GM23338 (cell line): ENCODE data around the gene MEMO1. TPM values are rescaled to one million over a fixed set of nuclear protein-coding genes. Genes with fewer than 3 reads are reported as not detected.

Experiments
- ATAC-seq: fragments of 200-7000 bp; cut with Tn5 transposase; 3 replicates; pipeline ENCODE4 v1.9.1; 2020
- DNase-seq: peaks from one replicate; pipeline ENCODE4 v3.0.0-alpha.2; 2015; ENCODE audit warnings: low spot score
- H2AFZ ChIP-seq: fragments of 200-600 bp; sonication (generic); 2 replicates; pipeline ENCODE4 v1.8.0; 2016; ENCODE audit warnings: antibody characterized with exemption, mild to moderate bottlenecking, moderate library complexity
- H3F3A ChIP-seq: fragments of 200-600 bp; sonication (generic); replicated peaks from 2 replicates; pipeline ENCODE4 v1.8.0; 2017; ENCODE audit warnings: antibody characterized with exemption, mixed run types, low read depth
- H3K27ac ChIP-seq: fragments of 200-600 bp; sonication (generic); 2 replicates; pipeline ENCODE4 v1.6.1; 2016; ENCODE audit warnings: low read depth
- H3K27me3 ChIP-seq: fragments of 200-600 bp; sonication (generic); 2 replicates; pipeline ENCODE4 v1.8.0; 2016; ENCODE audit warnings: mild to moderate bottlenecking, mixed run types, moderate library complexity; ENCODE audit not compliant: insufficient read depth
- H3K36me3 ChIP-seq: fragments of 200-600 bp; sonication (generic); 2 replicates; pipeline ENCODE4 v1.8.0; 2016; ENCODE audit warnings: mild to moderate bottlenecking; ENCODE audit not compliant: insufficient read depth
- H3K4me1 ChIP-seq: fragments of 200-600 bp; sonication (generic); 2 replicates; pipeline ENCODE4 v1.8.0; 2016; ENCODE audit warnings: mild to moderate bottlenecking, moderate library complexity; ENCODE audit not compliant: insufficient read depth
- H3K4me2 ChIP-seq: fragments of 200-600 bp; sonication (generic); 2 replicates; pipeline ENCODE4 v1.7.1; 2017; ENCODE audit warnings: mixed run types
- H3K4me3 ChIP-seq: fragments of 200-600 bp; sonication (generic); 2 replicates; pipeline ENCODE4 v1.6.1; 2016; ENCODE audit warnings: mixed run types
- H3K79me2 ChIP-seq: fragments of 200-600 bp; sonication (generic); replicated peaks from 2 replicates; pipeline ENCODE4 v1.8.0; 2017; ENCODE audit warnings: mild to moderate bottlenecking; ENCODE audit not compliant: insufficient read depth
- H3K9me2 ChIP-seq: fragments of 200-600 bp; sonication (generic); 2 replicates; pipeline ENCODE4 v1.8.0; 2017; ENCODE audit not compliant: insufficient read depth
- H4K20me1 ChIP-seq: fragments of 200-600 bp; sonication (generic); replicated peaks from 2 replicates; pipeline ENCODE4 v1.8.0; 2017; ENCODE audit warnings: mild to moderate bottlenecking; ENCODE audit not compliant: insufficient read depth
- H3K27ac Mint-ChIP-seq: 2 replicates; pipeline ENCODE4 v1.8.0; 2020; ENCODE audit warnings: inconsistent platforms, mild to moderate bottlenecking, moderate library complexity, mixed read lengths
- H3K27me3 Mint-ChIP-seq: 3 replicates; pipeline ENCODE4 v1.8.0; 2022; ENCODE audit warnings: low read depth, mild to moderate bottlenecking, moderate library complexity, mixed read lengths, inconsistent platforms; ENCODE audit not compliant: insufficient read depth, poor library complexity
- H3K36me3 Mint-ChIP-seq: 3 replicates; pipeline ENCODE4 v1.8.0; 2021; ENCODE audit warnings: low read depth, mild to moderate bottlenecking, inconsistent platforms, moderate library complexity, mixed read lengths
- H3K4me1 Mint-ChIP-seq: 3 replicates; pipeline ENCODE4 v1.8.0; 2020; ENCODE audit warnings: mild to moderate bottlenecking, inconsistent platforms, mixed read lengths
- H3K4me3 Mint-ChIP-seq: 3 replicates; pipeline ENCODE4 v1.8.0; 2021; ENCODE audit warnings: moderate library complexity, mild to moderate bottlenecking, inconsistent platforms, mixed read lengths
- H3K9me3 Mint-ChIP-seq: 3 replicates; pipeline ENCODE4 v1.8.0; 2020; ENCODE audit warnings: moderate library complexity, mild to moderate bottlenecking, inconsistent platforms, mixed read lengths
- CREB1 ChIP-seq: fragments of 250-450 bp; sonication (Bioruptor Pico); IDR thresholded peaks from 2 replicates; pipeline ENCODE4 v1.5.0; 2020; ENCODE audit warnings: low read depth, mild to moderate bottlenecking, moderate library complexity
- CTCF ChIP-seq, 2 experiments: fragments of 200-600 bp in 1 of 2; sonication (generic) in 1 of 2; conservative IDR thresholded peaks; 2 replicates each; pipeline versions ENCODE4 v1.5.1 to v1.6.1; 2016 to 2017; ENCODE audit warnings: antibody characterized with exemption in 2 of 2, low read depth in 2 of 2, mild to moderate bottlenecking in 2 of 2, moderate library complexity in 1 of 2
- ETS1 ChIP-seq: IDR thresholded peaks from 2 replicates; pipeline ENCODE4 v1.6.1; 2016; ENCODE audit warnings: antibody characterized with exemption
- EZH2 ChIP-seq: fragments of 200-600 bp; sonication (generic); IDR thresholded peaks from one replicate; pipeline ENCODE4 v1.8.0; 2017; ENCODE audit warnings: antibody characterized with exemption, mild to moderate bottlenecking, low read depth; ENCODE audit not compliant: unreplicated experiment
- EZH2phosphoT487 ChIP-seq: fragments of 200-600 bp; sonication (generic); IDR thresholded peaks from one replicate; pipeline ENCODE4 v1.8.1; 2018; ENCODE audit warnings: antibody characterized with exemption; ENCODE audit not compliant: unreplicated experiment
- JUNB ChIP-seq: IDR thresholded peaks from one replicate; pipeline ENCODE4 v1.6.1; 2016; ENCODE audit warnings: antibody characterized with exemption; ENCODE audit not compliant: unreplicated experiment
- NANOG ChIP-seq: IDR thresholded peaks from 2 replicates; pipeline ENCODE4 v1.6.1; 2016; ENCODE audit warnings: antibody characterized with exemption, borderline replicate concordance
- POLR2AphosphoS5 ChIP-seq: IDR thresholded peaks from 2 replicates; pipeline ENCODE4 v1.6.1; 2016; ENCODE audit warnings: antibody characterized with exemption, low read depth
- STAT1 ChIP-seq: IDR thresholded peaks from one replicate; pipeline ENCODE4 v1.6.1; 2016; ENCODE audit warnings: antibody characterized with exemption; ENCODE audit not compliant: unreplicated experiment
- ZNF114 ChIP-seq: fragments of 250-450 bp; sonication (Bioruptor Pico); IDR thresholded peaks from 2 replicates; pipeline ENCODE4 v1.5.0; 2020; ENCODE audit warnings: mild to moderate bottlenecking, moderate library complexity
- ZNF331 ChIP-seq: fragments of 250-450 bp; sonication (Bioruptor Pico); IDR thresholded peaks from 2 replicates; pipeline ENCODE4 v1.5.0; 2020; ENCODE audit warnings: low read depth, mild to moderate bottlenecking, moderate library complexity
- ZNF462 ChIP-seq: fragments of 250-450 bp; sonication (Bioruptor Pico); IDR thresholded peaks from 2 replicates; pipeline ENCODE4 v1.5.0; 2020; ENCODE audit warnings: mild to moderate bottlenecking, moderate library complexity
- polyA plus RNA-seq: library from polyadenylated mRNA; unstranded; fragments of >200 nt; fragmentation: Nextera tagmentation; extraction: Ambion mirVana; gene quantifications from 2 replicates; pipeline ENCODE4 v1.2.1, GENCODE V29; 2016
- total RNA-seq: library from RNA; depleted of rRNA; stranded (reverse); fragments of >200 nt; shearing (Covaris generic); gene quantifications from 2 replicates; pipeline ENCODE4 v1.2.3, GENCODE V29; 2014
- TF ChIP-seq, protein P1 (sequence below): IDR thresholded peaks from one replicate; pipeline ENCODE4 v1.6.1; 2018; ENCODE audit warnings: antibody characterized with exemption; ENCODE audit not compliant: unreplicated experiment

Gene MEMO1
- total and polyA plus RNA-seq, 2 experiments from 2014 or later, result 39.1 to 67.0 TPM

DNA sequence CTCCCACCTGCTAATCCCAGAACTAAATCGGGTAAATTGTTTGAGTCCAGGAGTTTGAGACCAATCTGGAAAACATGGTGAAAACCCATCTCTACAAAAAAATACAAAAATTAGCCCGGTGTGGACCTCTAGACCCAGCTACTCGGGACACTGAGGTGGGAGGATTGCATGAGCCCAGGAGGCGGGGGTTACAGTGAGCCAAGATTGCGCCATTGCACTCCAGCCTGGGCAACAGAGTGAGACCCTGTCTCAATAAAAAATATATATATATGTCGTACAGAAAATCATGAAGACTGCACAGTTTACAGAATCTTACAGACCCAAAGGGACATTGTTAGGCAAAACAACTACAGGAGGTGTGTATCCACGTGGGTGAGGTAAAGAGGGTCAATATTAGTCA, 32.8 kb upstream of the MEMO1 start:
- 0 out of 3 replicates have a peak, but pooled peaks cover 3% of the 10 kb centered on the region for H3K36me3 Mint-ChIP-seq
- H3K4me3 ChIP-seq, result no peak overlapping the region
- H2AFZ ChIP-seq, result no peak overlapping the region
- H3K4me2 ChIP-seq, result no peak overlapping the region
- H3K4me1 ChIP-seq, result peaks cover 4% of the 10 kb centered on the region; the same call in 1 of the 2 replicates
- H3K9me3 Mint-ChIP-seq, result no peaks in the 10 kb centered on the region
- no peaks in the 10 kb centered on the region for H3K9me2 ChIP-seq
- DNase-seq (no peak), ATAC-seq (no peak)
- no peak overlapping the region for H3K27ac ChIP-seq
- H3K79me2 ChIP-seq, result peaks cover 7% of the 10 kb centered on the region
- H4K20me1 ChIP-seq, result no peaks in the 10 kb centered on the region
- no peaks in the 10 kb centered on the region for H3K36me3 ChIP-seq
- H3K4me3 Mint-ChIP-seq, result no peak overlapping the region
- no peaks in the 10 kb centered on the region for H3K27me3 ChIP-seq
- no peak for TF ChIP-seq CREB1
- no peak for TF ChIP-seq POLR2AphosphoS5
- TF ChIP-seq, protein P1, sequence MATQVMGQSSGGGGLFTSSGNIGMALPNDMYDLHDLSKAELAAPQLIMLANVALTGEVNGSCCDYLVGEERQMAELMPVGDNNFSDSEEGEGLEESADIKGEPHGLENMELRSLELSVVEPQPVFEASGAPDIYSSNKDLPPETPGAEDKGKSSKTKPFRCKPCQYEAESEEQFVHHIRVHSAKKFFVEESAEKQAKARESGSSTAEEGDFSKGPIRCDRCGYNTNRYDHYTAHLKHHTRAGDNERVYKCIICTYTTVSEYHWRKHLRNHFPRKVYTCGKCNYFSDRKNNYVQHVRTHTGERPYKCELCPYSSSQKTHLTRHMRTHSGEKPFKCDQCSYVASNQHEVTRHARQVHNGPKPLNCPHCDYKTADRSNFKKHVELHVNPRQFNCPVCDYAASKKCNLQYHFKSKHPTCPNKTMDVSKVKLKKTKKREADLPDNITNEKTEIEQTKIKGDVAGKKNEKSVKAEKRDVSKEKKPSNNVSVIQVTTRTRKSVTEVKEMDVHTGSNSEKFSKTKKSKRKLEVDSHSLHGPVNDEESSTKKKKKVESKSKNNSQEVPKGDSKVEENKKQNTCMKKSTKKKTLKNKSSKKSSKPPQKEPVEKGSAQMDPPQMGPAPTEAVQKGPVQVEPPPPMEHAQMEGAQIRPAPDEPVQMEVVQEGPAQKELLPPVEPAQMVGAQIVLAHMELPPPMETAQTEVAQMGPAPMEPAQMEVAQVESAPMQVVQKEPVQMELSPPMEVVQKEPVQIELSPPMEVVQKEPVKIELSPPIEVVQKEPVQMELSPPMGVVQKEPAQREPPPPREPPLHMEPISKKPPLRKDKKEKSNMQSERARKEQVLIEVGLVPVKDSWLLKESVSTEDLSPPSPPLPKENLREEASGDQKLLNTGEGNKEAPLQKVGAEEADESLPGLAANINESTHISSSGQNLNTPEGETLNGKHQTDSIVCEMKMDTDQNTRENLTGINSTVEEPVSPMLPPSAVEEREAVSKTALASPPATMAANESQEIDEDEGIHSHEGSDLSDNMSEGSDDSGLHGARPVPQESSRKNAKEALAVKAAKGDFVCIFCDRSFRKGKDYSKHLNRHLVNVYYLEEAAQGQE, result no peak
- no peak for TF ChIP-seq EZH2phosphoT487
- no peak for TF ChIP-seq CTCF (conservative IDR thresholded peaks at IDR 0.05; ENCODE audit: low read depth in 2 of 2)
- TF ChIP-seq JUNB, result no peak
- no peak for TF ChIP-seq EZH2
- no peak for TF ChIP-seq STAT1
- TF ChIP-seq ETS1, result no peak
- TF ChIP-seq ZNF114, result no peak
- TF ChIP-seq NANOG, result no peak
- no peak for TF ChIP-seq ZNF462 (CRISPR knock-in tag)
- TF ChIP-seq ZNF331 (CRISPR knock-in tag), result no peak
- no peak overlapping the region for H3K27ac Mint-ChIP-seq
- 0 out of 3 replicates have a peak, but pooled peaks cover 3% of the 10 kb centered on the region for H3K4me1 Mint-ChIP-seq
- peaks cover 8% of the 10 kb centered on the region for H3K27me3 Mint-ChIP-seq
- H3F3A ChIP-seq, result 0 out of 2 replicates have a peak, but pooled peaks cover 3% of the 10 kb centered on the region
